ENCODE measurements around the gene BPHL.

Gene BPHL

DNA sequence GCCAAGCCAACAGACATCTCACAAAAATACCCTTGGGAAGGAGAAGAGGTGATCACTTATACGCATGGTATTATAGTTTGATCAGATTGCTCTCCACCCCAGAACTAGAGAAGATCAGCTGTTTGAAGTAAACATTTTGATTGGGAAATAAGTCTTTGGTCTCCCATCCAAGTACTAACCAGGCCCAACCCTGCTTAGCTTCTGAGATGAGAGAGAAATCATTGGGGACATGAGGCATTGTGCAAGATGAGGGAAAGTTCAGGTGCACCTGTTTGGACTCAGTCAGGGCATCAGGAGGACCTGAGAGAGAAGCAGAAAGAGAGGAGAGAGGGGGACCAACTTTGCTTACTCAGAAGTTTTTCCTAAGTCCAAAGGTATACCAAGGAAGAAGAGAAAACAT lies 38.8 kb upstream of the BPHL start:
- TF ChIP-seq, protein P1, sequence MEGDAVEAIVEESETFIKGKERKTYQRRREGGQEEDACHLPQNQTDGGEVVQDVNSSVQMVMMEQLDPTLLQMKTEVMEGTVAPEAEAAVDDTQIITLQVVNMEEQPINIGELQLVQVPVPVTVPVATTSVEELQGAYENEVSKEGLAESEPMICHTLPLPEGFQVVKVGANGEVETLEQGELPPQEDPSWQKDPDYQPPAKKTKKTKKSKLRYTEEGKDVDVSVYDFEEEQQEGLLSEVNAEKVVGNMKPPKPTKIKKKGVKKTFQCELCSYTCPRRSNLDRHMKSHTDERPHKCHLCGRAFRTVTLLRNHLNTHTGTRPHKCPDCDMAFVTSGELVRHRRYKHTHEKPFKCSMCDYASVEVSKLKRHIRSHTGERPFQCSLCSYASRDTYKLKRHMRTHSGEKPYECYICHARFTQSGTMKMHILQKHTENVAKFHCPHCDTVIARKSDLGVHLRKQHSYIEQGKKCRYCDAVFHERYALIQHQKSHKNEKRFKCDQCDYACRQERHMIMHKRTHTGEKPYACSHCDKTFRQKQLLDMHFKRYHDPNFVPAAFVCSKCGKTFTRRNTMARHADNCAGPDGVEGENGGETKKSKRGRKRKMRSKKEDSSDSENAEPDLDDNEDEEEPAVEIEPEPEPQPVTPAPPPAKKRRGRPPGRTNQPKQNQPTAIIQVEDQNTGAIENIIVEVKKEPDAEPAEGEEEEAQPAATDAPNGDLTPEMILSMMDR (conservative IDR thresholded peaks at IDR 0.05; ENCODE audit: low read depth, low read length): no peak

DNA sequence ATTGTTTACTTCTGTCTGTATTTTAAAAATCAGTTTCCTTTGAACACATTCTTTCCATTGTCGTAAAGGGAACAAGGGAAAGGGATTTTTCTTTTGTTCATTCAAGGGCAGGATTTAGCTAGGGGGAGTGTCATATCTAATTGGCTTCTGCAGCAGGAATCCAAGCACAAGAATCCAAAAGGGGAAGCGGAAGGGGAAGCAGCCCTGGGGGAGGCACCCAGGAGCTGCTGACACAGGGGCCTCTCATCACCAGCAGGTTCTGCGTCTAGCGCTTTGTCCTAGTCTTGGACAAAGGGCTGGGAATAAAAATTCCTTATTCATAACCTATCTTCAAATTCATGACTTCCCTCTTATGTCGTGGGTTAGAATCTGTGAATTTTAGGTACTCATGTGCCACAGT lies 36.6 kb upstream of the BPHL start:
- TF ChIP-seq, protein P1 (conservative IDR thresholded peaks at IDR 0.05; ENCODE audit: low read depth, low read length): no peak
- no peak for DNase-seq (ENCODE audit: low read depth)
- no peak overlapping the region for H3K4me3 ChIP-seq (ENCODE audit: low read length)

More for the DNA sequence above, 38.8 kb upstream of the BPHL start:
- DNase-seq (ENCODE audit: low read depth): no peak
- no peak overlapping the region for H3K4me3 ChIP-seq (ENCODE audit: low read length)

DNA sequence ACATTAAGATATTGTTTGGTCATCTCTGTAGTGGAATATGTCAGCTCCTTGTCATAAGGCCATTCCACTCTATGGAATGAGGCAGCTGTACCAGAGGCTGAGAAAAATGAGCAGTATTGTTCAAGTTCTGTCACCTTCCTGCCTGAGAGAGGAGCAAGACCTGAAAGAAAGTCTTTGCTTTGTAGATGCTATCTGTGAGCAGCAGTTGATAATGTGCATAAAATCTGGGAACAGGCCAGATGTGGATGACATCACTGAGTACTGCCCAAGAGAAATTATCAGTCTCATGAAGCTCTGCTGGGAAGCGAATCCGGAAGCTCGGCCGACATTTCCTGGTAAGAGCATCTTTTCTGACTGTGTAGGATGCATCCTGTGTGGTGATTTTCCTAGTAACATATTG lies 33.4 kb upstream of the BPHL start:
- H3K4me3 ChIP-seq (ENCODE audit: low read length): no peak overlapping the region
- DNase-seq (ENCODE audit: low read depth): no peak
- TF ChIP-seq, protein P1 (conservative IDR thresholded peaks at IDR 0.05; ENCODE audit: low read depth, low read length): no peak

DNA sequence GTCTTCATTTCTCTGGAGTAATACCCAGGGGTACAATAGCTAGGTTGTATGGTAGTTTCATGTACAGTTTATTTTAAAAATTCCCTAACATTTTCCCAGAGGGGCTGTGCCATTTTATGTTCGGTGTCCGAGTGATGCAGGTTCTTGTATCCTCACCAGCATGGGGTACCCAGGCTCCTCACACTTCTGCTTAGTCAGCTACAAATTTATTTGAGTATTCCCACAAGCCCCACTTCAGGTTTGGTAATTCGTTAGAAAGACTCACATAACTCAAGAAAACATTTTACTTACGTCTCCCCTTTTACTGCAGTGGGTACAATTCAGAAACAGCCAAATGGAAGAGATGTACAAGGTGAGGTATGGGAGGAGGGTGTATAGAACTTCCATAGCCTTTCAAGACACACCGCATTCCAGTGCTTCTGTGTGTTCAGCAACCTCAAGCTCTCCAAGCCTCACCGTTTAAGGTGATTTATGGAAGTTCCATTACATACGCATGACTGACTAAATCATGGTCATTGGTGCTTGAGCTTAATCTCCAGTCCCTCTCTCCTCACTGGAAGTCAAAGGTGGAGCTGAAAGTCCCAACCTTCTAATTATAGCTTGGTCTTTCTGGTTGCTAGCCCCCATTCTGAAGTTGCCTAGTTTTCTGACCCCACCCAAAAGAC lies 32.1 kb upstream of the BPHL start:
- TF ChIP-seq, protein P1 (conservative IDR thresholded peaks at IDR 0.05; ENCODE audit: low read depth, low read length): no peak
- no peak overlapping the region for H3K4me3 ChIP-seq (ENCODE audit: low read length)
- no peak for DNase-seq (ENCODE audit: low read depth)

DNA sequence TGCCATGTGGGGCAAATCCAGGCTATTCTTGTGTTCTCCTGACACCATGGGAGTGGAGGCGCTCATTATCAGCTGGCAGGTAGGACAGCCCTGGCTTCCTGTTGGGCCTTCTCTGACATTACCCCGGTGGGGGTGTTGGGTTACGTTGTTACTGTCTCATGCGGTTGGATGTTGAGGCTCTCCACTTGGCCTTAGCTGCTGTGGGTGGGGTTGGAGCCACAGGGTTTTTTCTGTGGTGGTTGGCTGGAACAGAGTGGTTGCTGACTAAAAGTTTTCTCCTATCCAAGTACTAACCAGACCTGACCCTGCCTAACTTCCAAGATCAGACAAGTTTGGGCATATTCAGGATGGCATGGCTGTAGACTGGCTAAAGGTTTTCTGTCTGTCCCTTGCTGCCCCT lies 30.1 kb upstream of the BPHL start:
- H3K4me3 ChIP-seq (ENCODE audit: low read length): no peak overlapping the region
- TF ChIP-seq, protein P1 (conservative IDR thresholded peaks at IDR 0.05; ENCODE audit: low read depth, low read length): no peak
- no peak for DNase-seq (ENCODE audit: low read depth)

DNA sequence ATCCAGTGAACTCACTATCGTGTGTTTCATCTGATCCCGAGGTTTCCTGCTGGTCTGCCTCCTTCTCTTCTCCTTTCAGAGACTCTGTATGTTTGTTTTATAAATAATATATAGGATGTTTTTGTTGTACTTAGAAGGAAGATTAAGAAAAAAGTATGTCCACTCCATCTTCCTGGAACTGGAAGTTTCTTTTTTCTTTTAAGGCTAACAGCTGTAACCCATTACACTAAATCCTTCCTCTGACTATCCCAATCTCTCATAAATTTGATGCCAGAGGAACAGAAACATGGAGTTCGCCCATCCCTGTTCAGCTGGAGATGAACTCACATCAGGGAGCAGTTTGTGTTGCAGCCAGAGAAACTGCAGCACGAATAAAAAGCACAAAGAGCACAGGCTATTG lies 29.5 kb upstream of the BPHL start:
- TF ChIP-seq, protein P1 (conservative IDR thresholded peaks at IDR 0.05; ENCODE audit: low read depth, low read length): no peak
- no peak for DNase-seq (ENCODE audit: low read depth)
- H3K4me3 ChIP-seq (ENCODE audit: low read length): no peak overlapping the region

DNA sequence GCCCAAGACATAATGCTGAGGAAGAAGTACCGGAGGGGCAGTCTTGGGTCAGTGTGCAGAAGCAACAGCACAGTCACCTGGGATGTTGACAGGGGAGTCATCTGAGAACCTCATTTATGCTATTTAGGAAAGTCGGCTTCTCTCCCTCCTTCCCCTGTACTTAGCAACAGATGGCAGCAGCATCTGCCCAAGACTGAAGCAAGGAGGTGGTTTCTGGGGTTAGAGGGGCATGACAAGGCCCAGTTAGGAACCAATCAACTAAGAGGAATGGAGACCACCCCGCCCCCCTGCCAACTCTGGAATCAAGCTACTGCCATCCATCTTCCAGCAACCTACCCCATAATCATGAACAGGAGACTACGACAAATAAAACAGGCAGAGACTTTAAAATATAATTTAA lies 28.5 kb upstream of the BPHL start:
- DNase-seq (ENCODE audit: low read depth): no peak
- TF ChIP-seq, protein P1 (conservative IDR thresholded peaks at IDR 0.05; ENCODE audit: low read depth, low read length): no peak
- H3K4me3 ChIP-seq (ENCODE audit: low read length): no peak overlapping the region
